AG09309 (cell line): ENCODE measurements around the gene RFX2.

Source experiments
- DNase-seq: peaks from one replicate; pipeline ENCODE4 v3.0.0-alpha.2; 2010; ENCODE audit warnings: low read depth
- H3K4me3 ChIP-seq: 2 replicates; pipeline ENCODE4 v1.5.1; 2011; ENCODE audit warnings: mild to moderate bottlenecking, low read depth, low read length, moderate library complexity; ENCODE audit not compliant: control insufficient read depth
- CTCF ChIP-seq: IDR thresholded peaks from 2 replicates; pipeline ENCODE4 v1.5.1; 2011; ENCODE audit warnings: mild to moderate bottlenecking, low read depth, low read length, inconsistent platforms; ENCODE audit not compliant: insufficient read depth, control insufficient read depth; ENCODE audit errors: missing control alignments

Gene RFX2

GRCh38 chr19:6100284-6100915, 9.9 kb downstream of the RFX2 start:
- H3K4me3 ChIP-seq = no peak overlapping the region
- TF ChIP-seq CTCF = no peak
- DNase-seq = no peak

GRCh38 chr19:6099599-6099998, 10.7 kb downstream of the RFX2 start:
- no peak overlapping the region for H3K4me3 ChIP-seq
- DNase-seq = no peak
- no peak for TF ChIP-seq CTCF

DNA sequence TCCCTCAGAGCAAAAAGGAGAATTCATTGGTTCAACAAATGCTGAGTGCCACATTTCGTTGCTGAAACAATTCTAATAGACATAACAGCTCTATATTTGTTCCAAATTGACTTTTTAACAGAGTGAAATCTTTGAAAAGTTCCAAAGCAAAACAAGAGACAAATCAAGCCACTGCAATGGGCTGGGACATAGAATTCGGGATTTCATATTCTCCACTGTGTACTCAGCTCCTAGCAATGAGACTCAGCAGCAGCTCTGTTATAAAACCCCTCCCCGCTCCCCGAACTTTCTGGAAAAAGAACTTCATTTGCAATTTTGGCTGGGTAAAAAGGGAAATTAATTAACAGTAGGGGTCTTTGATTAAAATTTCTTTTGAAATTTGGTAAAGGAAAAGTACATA, 11.3 kb downstream of the RFX2 start:
- H3K4me3 ChIP-seq = no peak overlapping the region
- TF ChIP-seq CTCF = no peak
- DNase-seq = no peak

- H3K4me3 ChIP-seq = no peak overlapping the region
- no peak for DNase-seq
- TF ChIP-seq CTCF = no peak
Measured at GRCh38 chr19:6098574-6098973, 11.7 kb downstream of the RFX2 start.

- TF ChIP-seq CTCF = no peak
- no peak for DNase-seq
- H3K4me3 ChIP-seq = no peak overlapping the region
Measured at GRCh38 chr19:6097911-6098310, 12.4 kb downstream of the RFX2 start.

- no peak overlapping the region for H3K4me3 ChIP-seq
- no peak for DNase-seq
- no peak for TF ChIP-seq CTCF
Measured at GRCh38 chr19:6095760-6096159, 14.5 kb downstream of the RFX2 start.
